Measurements from ENCODE around the gene OSBP2. TPM values are rescaled to one million over a fixed set of nuclear protein-coding genes. Genes with fewer than 3 reads are reported as not detected.

Gene OSBP2
- total RNA-seq, 1 donor from 2014 or later = 0.53 TPM

DNA sequence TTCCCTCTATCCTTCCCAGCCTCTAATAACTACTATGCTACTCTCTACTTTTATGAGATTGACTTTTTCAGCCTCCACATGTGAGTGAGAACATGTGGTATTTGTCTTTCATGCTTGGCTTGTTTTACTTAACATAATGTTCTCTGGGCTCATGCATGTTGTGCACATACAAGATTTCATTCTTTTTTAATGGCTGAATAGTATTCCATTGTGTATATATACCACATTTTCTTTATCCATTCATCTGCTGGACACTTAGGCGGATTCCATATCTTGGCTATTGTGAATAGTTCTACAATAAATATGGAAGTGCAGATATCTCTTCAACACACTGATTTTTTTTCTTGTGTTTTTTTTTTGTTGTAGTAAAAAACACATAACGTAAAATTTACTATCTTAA, 19.4 kb downstream of the OSBP2 start:
- no peaks in the 10 kb centered on the region for H3K27me3 ChIP-seq
- H3K27ac ChIP-seq = no peak overlapping the region
- no peaks in the 10 kb centered on the region for H3K9me3 ChIP-seq
- no peak overlapping the region for H3K4me3 ChIP-seq
- no peaks in the 10 kb centered on the region for H3K36me3 ChIP-seq
- intact Hi-C loops (cut with DNase I) = no loop called here
- no peak for DNase-seq (ENCODE audit: low spot score in 2 of 2)
- TF ChIP-seq, protein P1, sequence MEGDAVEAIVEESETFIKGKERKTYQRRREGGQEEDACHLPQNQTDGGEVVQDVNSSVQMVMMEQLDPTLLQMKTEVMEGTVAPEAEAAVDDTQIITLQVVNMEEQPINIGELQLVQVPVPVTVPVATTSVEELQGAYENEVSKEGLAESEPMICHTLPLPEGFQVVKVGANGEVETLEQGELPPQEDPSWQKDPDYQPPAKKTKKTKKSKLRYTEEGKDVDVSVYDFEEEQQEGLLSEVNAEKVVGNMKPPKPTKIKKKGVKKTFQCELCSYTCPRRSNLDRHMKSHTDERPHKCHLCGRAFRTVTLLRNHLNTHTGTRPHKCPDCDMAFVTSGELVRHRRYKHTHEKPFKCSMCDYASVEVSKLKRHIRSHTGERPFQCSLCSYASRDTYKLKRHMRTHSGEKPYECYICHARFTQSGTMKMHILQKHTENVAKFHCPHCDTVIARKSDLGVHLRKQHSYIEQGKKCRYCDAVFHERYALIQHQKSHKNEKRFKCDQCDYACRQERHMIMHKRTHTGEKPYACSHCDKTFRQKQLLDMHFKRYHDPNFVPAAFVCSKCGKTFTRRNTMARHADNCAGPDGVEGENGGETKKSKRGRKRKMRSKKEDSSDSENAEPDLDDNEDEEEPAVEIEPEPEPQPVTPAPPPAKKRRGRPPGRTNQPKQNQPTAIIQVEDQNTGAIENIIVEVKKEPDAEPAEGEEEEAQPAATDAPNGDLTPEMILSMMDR (IDR thresholded peaks at IDR 0.05) = no peak
- H3K4me1 ChIP-seq = no peaks in the 10 kb centered on the region

DNA sequence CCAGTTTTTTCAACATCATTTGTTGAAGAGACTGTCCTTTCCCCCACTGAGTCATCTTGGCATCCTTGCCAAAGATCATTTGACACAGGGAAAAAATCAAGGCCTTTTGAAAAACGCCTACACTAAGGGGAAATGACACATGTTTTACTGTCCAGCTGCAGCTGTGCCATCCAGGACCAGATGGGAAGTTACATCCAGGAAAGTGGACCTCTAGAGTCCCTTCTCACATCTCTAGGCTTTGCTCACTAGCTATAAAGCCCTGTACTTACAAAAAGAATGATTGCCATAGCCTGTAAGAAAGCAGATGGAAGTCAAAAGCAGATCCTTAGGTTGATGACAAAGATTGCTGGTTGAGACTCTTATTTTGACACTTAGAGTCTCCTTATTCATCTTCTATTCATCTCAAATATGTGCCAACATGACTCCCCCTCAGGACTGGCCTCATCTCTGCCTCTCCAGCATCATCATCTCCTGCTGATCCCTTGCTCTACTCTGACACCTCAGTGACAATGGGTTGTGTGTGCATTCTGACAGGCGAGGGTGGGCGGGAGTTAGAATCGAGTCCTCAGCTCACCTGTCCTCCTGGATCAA, 22.8 kb downstream of the OSBP2 start:
- Histone ChIP-seq H3K27ac (no peak overlapping the region), H3K36me3 (no peaks in the 10 kb centered on the region), H3K4me1 (no peaks in the 10 kb centered on the region), H3K27me3 (no peaks in the 10 kb centered on the region), H3K4me3 (no peak overlapping the region), H3K9me3 (no peaks in the 10 kb centered on the region)
- no peak for DNase-seq (ENCODE audit: low spot score in 2 of 2)
- intact Hi-C loops (cut with DNase I) = no loop called here
- TF ChIP-seq, protein P1 (IDR thresholded peaks at IDR 0.05) = no peak

DNA sequence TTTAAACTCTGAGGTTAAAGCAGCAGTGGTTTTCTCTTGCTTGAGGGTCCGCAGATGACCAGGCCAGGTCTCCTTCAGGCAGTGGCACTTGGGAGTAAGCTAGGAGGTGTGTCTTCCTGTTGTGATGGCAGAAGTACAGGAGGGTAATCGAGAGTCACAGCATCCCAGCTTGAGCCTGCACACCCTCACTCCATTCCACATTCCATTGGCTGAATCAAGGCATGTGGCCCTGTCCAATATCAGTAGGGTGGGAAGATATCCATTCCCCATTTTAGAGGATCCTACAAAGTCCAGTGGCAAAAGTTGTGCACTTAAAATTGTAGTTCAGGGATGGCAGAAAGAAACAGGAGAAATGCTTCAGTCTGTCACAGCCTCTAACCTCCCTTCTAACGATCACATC, 23.3 kb downstream of the OSBP2 start:
- Histone ChIP-seq H3K36me3 (no peaks in the 10 kb centered on the region), H3K4me1 (no peaks in the 10 kb centered on the region), H3K27me3 (no peaks in the 10 kb centered on the region), H3K27ac (no peak overlapping the region), H3K9me3 (no peaks in the 10 kb centered on the region), H3K4me3 (no peak overlapping the region)
- TF ChIP-seq, protein P1 (IDR thresholded peaks at IDR 0.05) = no peak
- DNase-seq (ENCODE audit: low spot score in 2 of 2) = no peak
- intact Hi-C loops (cut with DNase I) = no loop called here

DNA sequence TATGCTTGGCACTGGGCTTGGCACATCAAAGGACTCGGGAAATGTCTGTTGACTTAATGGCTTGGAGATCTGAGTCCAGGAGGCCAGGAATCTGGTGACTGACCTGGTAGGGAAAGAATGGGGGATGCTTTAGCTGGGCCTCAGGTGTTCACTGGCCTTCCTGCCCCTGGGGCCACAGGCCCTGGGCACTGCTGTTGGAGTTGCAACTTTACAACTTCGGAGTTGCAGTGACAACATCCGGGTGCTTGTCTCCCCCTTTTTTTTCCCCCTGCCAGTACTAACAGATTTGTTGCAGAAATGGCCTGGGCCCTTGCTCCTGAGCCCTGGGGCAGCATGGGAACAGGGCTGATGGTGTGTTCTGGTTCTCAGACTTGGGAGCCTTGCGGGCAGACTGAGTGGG, 23.8 kb downstream of the OSBP2 start:
- Histone ChIP-seq H3K27me3 (no peaks in the 10 kb centered on the region), H3K4me1 (no peaks in the 10 kb centered on the region), H3K36me3 (no peaks in the 10 kb centered on the region), H3K27ac (no peak overlapping the region), H3K9me3 (no peaks in the 10 kb centered on the region), H3K4me3 (no peak overlapping the region)
- no peak for DNase-seq (ENCODE audit: low spot score in 2 of 2)
- intact Hi-C loops (cut with DNase I) = no loop called here
- TF ChIP-seq, protein P1 (IDR thresholded peaks at IDR 0.05) = no peak

DNA sequence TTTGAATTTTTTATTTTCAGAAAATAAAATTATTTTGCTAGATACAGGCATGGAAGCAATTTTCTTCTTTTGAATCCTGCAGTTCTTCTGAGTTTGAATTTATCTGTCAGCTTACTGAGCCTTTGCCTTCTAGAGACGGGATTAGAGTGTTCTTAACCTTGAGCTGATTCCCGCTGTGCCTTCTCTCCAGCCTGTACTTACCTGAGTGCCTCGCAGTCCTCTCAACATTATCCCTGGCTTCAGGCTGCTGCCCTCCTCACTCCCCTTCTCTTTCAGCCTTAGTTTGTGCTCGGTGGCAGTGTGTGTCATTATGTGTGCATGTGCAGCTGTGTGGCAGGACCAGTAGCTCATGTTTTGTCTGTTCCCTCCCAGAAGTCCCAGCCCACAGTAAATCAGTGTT, 24.3 kb downstream of the OSBP2 start:
- TF ChIP-seq, protein P1 (IDR thresholded peaks at IDR 0.05) = no peak
- H3K36me3 ChIP-seq = no peaks in the 10 kb centered on the region
- no peaks in the 10 kb centered on the region for H3K27me3 ChIP-seq
- DNase-seq (ENCODE audit: low spot score in 2 of 2) = no peak
- no peaks in the 10 kb centered on the region for H3K4me1 ChIP-seq
- H3K4me3 ChIP-seq = no peak overlapping the region
- intact Hi-C loops (cut with DNase I) = no loop called here
- no peak overlapping the region for H3K27ac ChIP-seq
- H3K9me3 ChIP-seq = no peaks in the 10 kb centered on the region
